ENCODE data around the gene GPC6.

DNA sequence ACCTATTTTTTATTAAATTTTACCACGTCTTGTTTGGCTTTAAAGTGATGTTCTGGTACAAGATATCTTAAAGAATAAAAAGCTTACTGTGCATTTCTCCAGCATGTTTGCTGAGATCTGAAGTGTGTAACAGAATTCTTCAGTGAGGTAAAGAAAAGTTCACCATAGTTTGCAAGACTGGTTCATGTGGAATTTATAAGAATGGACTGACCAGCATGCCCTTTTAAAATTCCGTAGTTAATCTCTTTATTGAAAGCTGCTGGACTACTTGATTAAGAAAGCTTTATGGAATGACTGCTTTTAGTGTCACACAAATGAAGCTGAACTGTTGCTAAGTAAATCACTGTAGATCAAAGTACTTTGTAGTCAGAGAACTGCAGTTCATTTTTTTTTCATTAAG lies 119.2 kb downstream of the GPC6 start:
- no peak for TF ChIP-seq EZH2 (IDR thresholded peaks at IDR 0.05; ENCODE audit: borderline replicate concordance, insufficient read depth, low read depth, low read length, poor library complexity, severe bottlenecking)
- no peak for TF ChIP-seq CTCF (IDR thresholded peaks at IDR 0.05)

Measured in B cell (primary cell).